B cell (primary cell): ENCODE data around the gene LHX6.

Experiments used
- CTCF ChIP-seq: fragments of 200-600 bp; IDR thresholded peaks from one replicate; pipeline ENCODE4 v1.8.0; 2022; ENCODE audit warnings: antibody characterized with exemption, mild to moderate bottlenecking
- EZH2 ChIP-seq: IDR thresholded peaks from 2 replicates; pipeline ENCODE4 v1.6.1; 2012; ENCODE audit warnings: borderline replicate concordance, low read depth, mild to moderate bottlenecking, moderate library complexity, low read length; ENCODE audit not compliant: insufficient read depth, poor library complexity, severe bottlenecking

GRCh38 chr9:122201641-122202040 lies 27.1 kb downstream of the LHX6 start:
- TF ChIP-seq EZH2 (no peak), CTCF (no peak)
